ENCODE data around the gene ZDHHC14. TPM values are rescaled to one million over a fixed set of nuclear protein-coding genes. Genes with fewer than 3 reads are reported as not detected.

Gene ZDHHC14
- total and polyA plus RNA-seq, 8 donors, result 8.2 to 33.2 (median 25.8) TPM

DNA sequence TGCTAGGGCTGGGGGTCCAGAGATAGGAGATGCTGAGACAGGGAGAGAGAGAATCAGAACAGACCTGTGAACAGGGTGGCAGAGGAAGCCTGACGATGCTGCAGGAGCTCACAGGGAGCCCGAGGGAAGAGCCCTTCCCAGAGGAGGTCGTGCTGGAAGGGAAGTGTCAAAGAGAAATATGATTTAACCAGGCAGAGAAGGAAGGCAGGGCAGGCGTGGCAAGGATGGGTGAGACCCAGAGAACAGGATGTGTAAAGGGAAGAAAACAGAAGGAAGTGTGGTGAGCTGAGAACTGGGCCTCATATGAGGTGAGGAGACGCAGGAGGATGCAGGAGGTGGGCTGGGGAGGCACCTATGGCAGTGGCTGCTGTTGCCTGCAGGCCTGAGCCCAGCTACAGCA, 105.6 kb downstream of the ZDHHC14 start:
- Histone ChIP-seq H3K27me3 (peaks cover 0 to 8% of the 10 kb centered on the region in 2 donors), H3K27ac (no peak overlapping the region), H3K4me3 (no peak overlapping the region), H3K36me3 (no peaks in the 10 kb centered on the region), H3K4me1 (no peaks in the 10 kb centered on the region), H3K9me3 (no peaks in the 10 kb centered on the region)
- TF ChIP-seq, protein P1, sequence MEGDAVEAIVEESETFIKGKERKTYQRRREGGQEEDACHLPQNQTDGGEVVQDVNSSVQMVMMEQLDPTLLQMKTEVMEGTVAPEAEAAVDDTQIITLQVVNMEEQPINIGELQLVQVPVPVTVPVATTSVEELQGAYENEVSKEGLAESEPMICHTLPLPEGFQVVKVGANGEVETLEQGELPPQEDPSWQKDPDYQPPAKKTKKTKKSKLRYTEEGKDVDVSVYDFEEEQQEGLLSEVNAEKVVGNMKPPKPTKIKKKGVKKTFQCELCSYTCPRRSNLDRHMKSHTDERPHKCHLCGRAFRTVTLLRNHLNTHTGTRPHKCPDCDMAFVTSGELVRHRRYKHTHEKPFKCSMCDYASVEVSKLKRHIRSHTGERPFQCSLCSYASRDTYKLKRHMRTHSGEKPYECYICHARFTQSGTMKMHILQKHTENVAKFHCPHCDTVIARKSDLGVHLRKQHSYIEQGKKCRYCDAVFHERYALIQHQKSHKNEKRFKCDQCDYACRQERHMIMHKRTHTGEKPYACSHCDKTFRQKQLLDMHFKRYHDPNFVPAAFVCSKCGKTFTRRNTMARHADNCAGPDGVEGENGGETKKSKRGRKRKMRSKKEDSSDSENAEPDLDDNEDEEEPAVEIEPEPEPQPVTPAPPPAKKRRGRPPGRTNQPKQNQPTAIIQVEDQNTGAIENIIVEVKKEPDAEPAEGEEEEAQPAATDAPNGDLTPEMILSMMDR (IDR thresholded peaks at IDR 0.05), result no peak
- no peak for ATAC-seq
- no peak for DNase-seq
- intact Hi-C loops (cut with DNase I), result no loop called here

DNA sequence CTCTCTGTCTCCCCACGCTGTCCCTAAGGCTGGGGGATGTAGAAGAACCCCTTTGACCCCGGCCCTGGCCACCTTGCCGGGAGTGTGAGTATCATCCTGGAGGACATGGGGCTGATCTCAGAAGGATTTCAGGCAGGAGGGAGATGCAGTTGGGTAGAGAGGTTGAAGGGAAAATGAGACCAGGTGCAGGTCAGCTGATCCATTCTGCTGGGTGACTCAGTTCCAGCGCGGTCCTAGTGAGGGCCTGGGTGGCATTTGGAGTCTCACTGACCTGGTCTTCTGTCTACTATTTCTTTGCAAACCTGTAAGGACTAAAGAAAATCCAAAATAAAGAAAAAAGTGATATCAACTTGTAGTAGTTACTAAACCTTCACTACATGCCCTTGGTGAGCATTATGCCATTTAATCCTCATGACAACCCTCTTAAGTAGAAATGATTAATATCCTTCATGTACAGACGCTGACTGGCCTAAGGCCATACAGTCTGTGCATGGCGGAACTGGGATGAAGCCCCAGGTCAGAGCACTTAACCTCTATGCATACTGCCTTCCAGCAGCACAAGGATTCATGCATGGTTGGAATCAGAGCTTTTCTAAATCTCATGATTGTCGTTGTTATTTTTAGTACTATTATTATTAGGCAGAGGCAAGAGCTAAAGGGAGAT, 106.3 kb downstream of the ZDHHC14 start:
- Histone ChIP-seq H3K9me3 (no peaks in the 10 kb centered on the region), H3K4me3 (no peak overlapping the region), H3K4me1 (no peaks in the 10 kb centered on the region), H3K27me3 (peaks cover 0 to 8% of the 10 kb centered on the region in 2 donors), H3K27ac (no peak overlapping the region), H3K36me3 (no peaks in the 10 kb centered on the region)
- no peak for DNase-seq
- no peak for ATAC-seq
- TF ChIP-seq, protein P1 (IDR thresholded peaks at IDR 0.05), result no peak
- intact Hi-C loops (cut with DNase I), result no loop called here

DNA sequence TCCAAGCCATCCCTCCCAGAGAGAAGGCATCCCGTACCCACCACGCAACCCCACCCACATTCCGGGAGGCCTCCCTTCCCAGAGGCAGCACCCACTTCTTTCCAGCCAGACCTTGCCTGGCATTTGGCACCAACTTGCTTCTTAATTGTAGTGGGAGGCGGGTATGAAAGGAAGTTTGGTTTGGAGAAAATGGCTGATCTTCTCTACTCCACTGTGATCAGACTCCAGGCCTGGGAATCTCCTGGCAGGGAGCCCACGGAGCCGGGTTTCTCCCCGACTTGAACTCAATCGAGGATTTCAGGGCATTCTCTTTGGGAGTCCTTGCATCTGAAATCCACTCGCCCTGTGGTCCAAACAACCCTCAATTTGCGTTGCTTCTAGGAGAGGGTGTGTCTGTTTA, 107.1 kb downstream of the ZDHHC14 start:
- Histone ChIP-seq H3K27me3 (peaks cover 0 to 8% of the 10 kb centered on the region in 2 donors), H3K4me3 (no peak overlapping the region), H3K36me3 (no peaks in the 10 kb centered on the region), H3K9me3 (no peaks in the 10 kb centered on the region), H3K4me1 (no peaks in the 10 kb centered on the region), H3K27ac (no peak overlapping the region)
- TF ChIP-seq, protein P1 (IDR thresholded peaks at IDR 0.05), result no peak
- intact Hi-C loops (cut with DNase I), result no loop called here
- DNase-seq, result no peak
- no peak for ATAC-seq

DNA sequence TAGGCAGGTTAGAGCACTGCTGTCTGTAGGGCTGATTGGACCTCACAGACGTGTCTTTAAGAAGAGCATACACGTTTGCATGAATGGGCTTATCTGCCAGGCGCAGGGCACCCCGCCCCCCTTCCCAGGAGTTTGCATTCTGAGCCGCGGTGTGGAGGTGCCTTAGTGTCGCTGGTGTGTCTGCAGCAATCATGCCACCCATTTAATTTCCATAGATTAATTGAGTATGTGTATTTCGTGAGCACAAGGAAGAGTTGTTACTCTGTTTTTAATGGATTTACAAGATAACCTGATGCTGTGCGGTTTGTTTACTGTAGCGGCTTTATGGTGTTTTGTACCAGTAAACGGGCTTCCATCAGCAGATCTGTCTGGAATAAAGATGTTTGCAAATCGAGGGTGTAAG, 107.7 kb downstream of the ZDHHC14 start:
- intact Hi-C loops (cut with DNase I), result no loop called here
- no peak overlapping the region for H3K27ac ChIP-seq

DNA sequence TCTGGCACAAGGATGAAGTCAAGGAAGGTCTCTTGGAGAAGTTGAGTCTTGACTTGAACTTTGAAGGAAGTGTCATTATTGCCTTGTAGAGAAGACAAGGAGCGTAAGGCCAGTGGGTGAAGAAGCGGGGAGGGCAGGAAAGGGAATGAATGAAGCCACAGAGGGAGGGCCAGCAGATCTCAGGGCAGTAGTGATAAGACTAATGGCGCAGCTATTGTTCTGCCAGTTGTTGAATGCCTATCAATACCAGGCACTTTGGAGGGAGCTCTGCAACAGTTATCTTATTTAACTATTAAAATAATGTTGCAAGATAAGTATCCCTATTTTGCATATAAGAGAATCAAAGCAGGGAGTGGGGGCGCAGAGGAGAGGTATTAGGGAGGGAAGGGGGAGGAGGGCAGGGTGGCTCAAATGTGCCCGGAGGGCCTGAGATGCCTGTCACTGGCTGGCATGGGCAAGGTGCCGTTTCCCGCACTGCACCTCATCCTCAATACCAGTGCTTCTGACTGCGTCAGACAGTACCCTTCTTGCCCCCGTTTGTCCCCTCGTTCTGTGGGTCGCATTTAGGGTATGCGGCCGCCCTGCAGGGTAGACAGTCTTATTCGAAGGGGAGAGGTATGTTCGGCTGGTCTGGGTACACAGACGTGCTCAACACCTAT, 109.8 kb downstream of the ZDHHC14 start:
- no peak for DNase-seq
- Histone ChIP-seq H3K4me3 (no peak overlapping the region), H3K27ac (no peak overlapping the region), H3K4me1 (no peaks in the 10 kb centered on the region), H3K27me3 (peaks cover 0 to 8% of the 10 kb centered on the region in 2 donors), H3K9me3 (no peaks in the 10 kb centered on the region), H3K36me3 (no peaks in the 10 kb centered on the region)
- no peak for ATAC-seq
- intact Hi-C loops (cut with DNase I), result no loop called here
- TF ChIP-seq, protein P1 (IDR thresholded peaks at IDR 0.05), result no peak

More for the DNA sequence above, 107.7 kb downstream of the ZDHHC14 start:
- no peaks in the 10 kb centered on the region for H3K9me3 ChIP-seq
- no peaks in the 10 kb centered on the region for H3K4me1 ChIP-seq
- H3K27me3 ChIP-seq, result peaks cover 0 to 8% of the 10 kb centered on the region in 2 donors
- H3K36me3 ChIP-seq, result no peaks in the 10 kb centered on the region
- no peak overlapping the region for H3K4me3 ChIP-seq
- ATAC-seq, result no peak
- no peak for DNase-seq
- TF ChIP-seq, protein P1 (IDR thresholded peaks at IDR 0.05), result no peak

Data from left lung (tissue), 10 donors.